ENCODE measurements around the gene AMOTL1.

The AMOTL1 gene

GRCh38 chr11:94801866-94802460, 33.8 kb downstream of the AMOTL1 start:
- no peak overlapping the region for H3K4me2 ChIP-seq (ENCODE audit: insufficient read depth, low read length)
- TF ChIP-seq CTCF (IDR thresholded peaks at IDR 0.05; ENCODE audit: borderline replicate concordance, extremely low read depth, low read length, poor library complexity, severe bottlenecking) (no peak), EZH2 (IDR thresholded peaks at IDR 0.05; ENCODE audit: borderline replicate concordance, low read depth, low read length, severe bottlenecking) (no peak)
- H3K27me3 ChIP-seq (ENCODE audit: insufficient read depth, low read length, poor library complexity), result no peaks in the 10 kb centered on the region
- DNase-seq (no peak), ATAC-seq (ENCODE audit: insufficient read depth, low read depth) (no peak)
- no peak overlapping the region for H3K27ac ChIP-seq (ENCODE audit: low read length)
- peaks cover 2% of the 10 kb centered on the region for H3K9me3 ChIP-seq (ENCODE audit: insufficient read depth, low read length, severe bottlenecking)
- H3K4me3 ChIP-seq (ENCODE audit: low read depth in 1 of 2, low read length in 2 of 2), result no peak overlapping the region
- H4K20me1 ChIP-seq (ENCODE audit: insufficient read depth, low read length), result no peaks in the 10 kb centered on the region
- H2AFZ ChIP-seq (ENCODE audit: low read depth, low read length), result no peak overlapping the region
- no peaks in the 10 kb centered on the region for H3K79me2 ChIP-seq (ENCODE audit: insufficient read depth, low read length)
- H3K9ac ChIP-seq (ENCODE audit: low read depth, low read length), result no peak overlapping the region
- no peaks in the 10 kb centered on the region for H3K4me1 ChIP-seq (ENCODE audit: insufficient read depth, low read length)
- H3K36me3 ChIP-seq (ENCODE audit: insufficient read depth, low read length), result no peaks in the 10 kb centered on the region

- no peak overlapping the region for H3K4me3 ChIP-seq (ENCODE audit: low read depth in 1 of 2, low read length in 2 of 2)
- DNase-seq, result no peak
- H3K9ac ChIP-seq (ENCODE audit: low read depth, low read length), result no peak overlapping the region
- H3K9me3 ChIP-seq (ENCODE audit: insufficient read depth, low read length, severe bottlenecking), result peaks cover 2% of the 10 kb centered on the region
- H3K4me1 ChIP-seq (ENCODE audit: insufficient read depth, low read length), result no peaks in the 10 kb centered on the region
- TF ChIP-seq CTCF (IDR thresholded peaks at IDR 0.05; ENCODE audit: borderline replicate concordance, extremely low read depth, low read length, poor library complexity, severe bottlenecking) (no peak), EZH2 (IDR thresholded peaks at IDR 0.05; ENCODE audit: borderline replicate concordance, low read depth, low read length, severe bottlenecking) (no peak)
- no peaks in the 10 kb centered on the region for H3K27me3 ChIP-seq (ENCODE audit: insufficient read depth, low read length, poor library complexity)
- H2AFZ ChIP-seq (ENCODE audit: low read depth, low read length), result no peak overlapping the region
- H4K20me1 ChIP-seq (ENCODE audit: insufficient read depth, low read length), result no peaks in the 10 kb centered on the region
- no peaks in the 10 kb centered on the region for H3K79me2 ChIP-seq (ENCODE audit: insufficient read depth, low read length)
- no peak overlapping the region for H3K4me2 ChIP-seq (ENCODE audit: insufficient read depth, low read length)
- no peaks in the 10 kb centered on the region for H3K36me3 ChIP-seq (ENCODE audit: insufficient read depth, low read length)
- no peak overlapping the region for H3K27ac ChIP-seq (ENCODE audit: low read length)
- no peak for ATAC-seq (ENCODE audit: insufficient read depth, low read depth)
These were observed 34.3 kb downstream of the AMOTL1 start for GRCh38 chr11:94802501-94802900.

GRCh38 chr11:94803491-94803890, 35.3 kb downstream of the AMOTL1 start:
- DNase-seq, result no peak
- H3K4me2 ChIP-seq (ENCODE audit: insufficient read depth, low read length), result no peak overlapping the region

More at GRCh38 chr11:94803491-94803890, 35.3 kb downstream of the AMOTL1 start:
- no peak for ATAC-seq (ENCODE audit: insufficient read depth, low read depth)
- Histone ChIP-seq H3K9ac (ENCODE audit: low read depth, low read length) (no peak overlapping the region), H2AFZ (ENCODE audit: low read depth, low read length) (no peak overlapping the region), H3K4me1 (ENCODE audit: insufficient read depth, low read length) (no peaks in the 10 kb centered on the region), H3K27ac (ENCODE audit: low read length) (no peak overlapping the region), H3K9me3 (ENCODE audit: insufficient read depth, low read length, severe bottlenecking) (peaks cover 2% of the 10 kb centered on the region), H3K4me3 (ENCODE audit: low read depth in 1 of 2, low read length in 2 of 2) (no peak overlapping the region), H3K79me2 (ENCODE audit: insufficient read depth, low read length) (no peaks in the 10 kb centered on the region), H3K36me3 (ENCODE audit: insufficient read depth, low read length) (no peaks in the 10 kb centered on the region), H4K20me1 (ENCODE audit: insufficient read depth, low read length) (no peaks in the 10 kb centered on the region), H3K27me3 (ENCODE audit: insufficient read depth, low read length, poor library complexity) (no peaks in the 10 kb centered on the region)
- TF ChIP-seq CTCF (IDR thresholded peaks at IDR 0.05; ENCODE audit: borderline replicate concordance, extremely low read depth, low read length, poor library complexity, severe bottlenecking), result no peak
- no peak for TF ChIP-seq EZH2 (IDR thresholded peaks at IDR 0.05; ENCODE audit: borderline replicate concordance, low read depth, low read length, severe bottlenecking)
